DMS53 (cell line): Measurements from ENCODE around the gene PHACTR1.
"Not testable (repeated sequence)": the region's sequence is repeated elsewhere in the genome, so short reads cannot be mapped to it uniquely, and the experiment has no call there.

Experiments
- DNase-seq: peaks from one replicate; lab custom pipeline; 2025; lab: John Stamatoyannopoulos, UW

Gene PHACTR1

DNA sequence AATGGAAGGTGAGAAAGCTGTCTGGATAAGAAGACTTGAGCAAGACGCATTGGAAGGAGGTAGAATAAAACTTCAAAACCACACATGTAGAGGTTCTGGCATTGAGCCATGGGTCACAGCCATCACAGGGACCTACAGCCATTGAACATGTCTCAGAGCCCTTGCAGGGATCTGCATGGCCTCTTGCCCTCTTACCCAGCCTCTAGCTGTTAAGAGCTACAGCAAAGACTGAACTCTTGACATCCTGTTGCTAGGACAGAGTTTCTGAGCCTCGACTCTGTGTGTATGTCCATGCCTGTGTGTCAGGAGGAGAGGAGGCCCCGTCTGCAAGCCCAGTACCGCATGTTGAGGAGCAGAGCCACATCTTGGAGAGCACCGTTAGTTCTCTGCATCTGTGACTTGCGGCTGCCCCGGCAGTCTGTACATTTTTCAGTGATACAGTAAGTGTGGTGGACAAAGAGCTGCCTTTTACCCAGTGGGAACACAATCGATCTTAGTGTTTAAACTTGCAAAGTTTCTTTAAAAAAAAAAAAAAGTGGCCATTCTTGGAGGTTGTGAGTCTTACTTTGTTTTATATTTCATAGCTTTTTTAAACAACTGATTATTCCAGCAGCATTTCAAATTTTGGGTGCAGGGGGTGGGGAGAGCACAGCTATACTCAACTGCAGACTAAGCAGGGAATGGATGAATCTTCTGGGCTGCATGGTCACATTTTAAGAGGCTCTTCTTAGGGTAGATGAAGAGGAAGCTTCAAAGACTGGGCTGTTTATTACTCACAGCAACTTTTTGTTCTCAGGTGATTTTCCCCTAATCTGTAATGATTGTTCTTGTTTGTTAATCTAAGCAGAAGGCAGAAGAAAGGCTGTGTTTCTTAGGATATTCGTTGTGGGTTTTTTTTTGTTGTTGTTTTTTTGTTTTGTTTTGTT, 523.2 kb downstream of the PHACTR1 start:
- no peak for DNase-seq

DNA sequence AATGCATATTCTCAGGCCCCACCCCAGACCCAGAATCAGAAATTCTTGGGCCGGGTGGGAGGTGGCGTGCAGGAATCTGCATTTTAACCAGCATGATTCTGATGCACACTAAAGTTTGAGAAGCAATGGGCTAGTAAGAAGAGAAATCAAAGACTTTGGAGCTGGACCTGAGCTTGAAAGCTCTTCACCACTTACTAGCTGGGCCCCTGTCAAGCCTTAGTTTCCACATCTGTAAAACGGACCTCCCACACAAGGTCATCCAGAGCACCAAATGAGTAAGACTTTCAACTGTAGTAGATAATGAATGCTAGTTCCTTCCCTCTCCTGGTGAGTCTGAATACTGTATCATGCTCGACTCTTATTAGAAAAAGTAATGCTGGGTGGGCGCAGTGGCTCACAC, 524.8 kb downstream of the PHACTR1 start:
- DNase-seq = no peak

DNA sequence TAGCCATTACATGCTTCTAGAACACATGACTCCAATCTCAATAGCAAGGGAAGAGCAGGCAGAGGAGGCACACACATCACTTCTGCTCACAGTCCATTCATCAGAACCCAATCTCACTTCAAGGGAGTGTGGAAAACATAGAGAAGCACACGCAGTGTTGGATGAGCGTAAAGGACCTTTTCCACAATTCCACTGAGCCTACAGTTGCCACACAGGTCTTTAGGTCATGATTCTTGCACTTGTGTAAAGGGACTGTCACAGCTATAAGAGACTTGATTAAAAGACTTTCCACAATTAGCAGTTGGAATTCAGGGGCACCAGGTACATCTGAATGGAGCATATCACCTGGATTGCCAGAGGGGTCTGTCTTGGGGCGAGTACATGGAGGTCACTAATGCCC, 525.6 kb downstream of the PHACTR1 start:
- DNase-seq = no peak

DNA sequence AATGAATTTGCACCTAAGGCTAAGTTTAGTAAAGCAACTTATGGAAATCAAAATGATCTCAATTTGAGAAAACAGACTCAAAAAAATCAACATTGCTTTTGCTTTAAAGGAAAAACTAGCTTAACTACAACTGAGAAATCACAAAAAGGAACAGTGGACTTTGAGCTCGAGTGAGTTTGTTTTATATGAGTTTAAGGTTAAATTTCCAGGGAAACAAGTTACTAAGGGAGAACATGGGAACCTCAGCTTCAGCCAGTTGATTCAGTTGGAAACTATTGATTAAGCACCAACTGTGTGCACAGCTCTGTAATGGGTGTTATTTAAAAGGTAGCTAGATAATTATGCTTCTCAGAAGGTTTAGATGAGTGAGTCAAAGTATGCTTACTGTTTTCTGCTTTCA, 526.0 kb downstream of the PHACTR1 start:
- no peak for DNase-seq

DNA sequence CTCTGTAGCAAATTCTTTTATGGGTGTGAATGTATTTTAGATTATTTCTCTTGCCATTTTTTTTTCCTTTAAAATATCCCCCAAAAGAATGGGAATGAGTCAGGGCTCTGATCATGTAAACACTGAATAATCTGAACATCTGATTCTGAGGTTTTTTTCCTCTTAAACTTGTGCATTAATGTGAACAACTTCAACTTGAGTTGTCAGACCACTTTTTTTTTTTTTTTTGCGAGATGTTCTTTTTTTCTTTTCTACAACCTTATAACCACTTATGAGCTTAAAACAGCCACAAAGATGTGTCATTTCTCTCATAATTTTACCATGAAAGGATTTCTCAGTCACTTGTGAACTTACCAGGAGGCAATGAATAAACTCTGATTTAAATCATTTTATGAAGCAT, 526.5 kb downstream of the PHACTR1 start:
- DNase-seq = no peak

DNA sequence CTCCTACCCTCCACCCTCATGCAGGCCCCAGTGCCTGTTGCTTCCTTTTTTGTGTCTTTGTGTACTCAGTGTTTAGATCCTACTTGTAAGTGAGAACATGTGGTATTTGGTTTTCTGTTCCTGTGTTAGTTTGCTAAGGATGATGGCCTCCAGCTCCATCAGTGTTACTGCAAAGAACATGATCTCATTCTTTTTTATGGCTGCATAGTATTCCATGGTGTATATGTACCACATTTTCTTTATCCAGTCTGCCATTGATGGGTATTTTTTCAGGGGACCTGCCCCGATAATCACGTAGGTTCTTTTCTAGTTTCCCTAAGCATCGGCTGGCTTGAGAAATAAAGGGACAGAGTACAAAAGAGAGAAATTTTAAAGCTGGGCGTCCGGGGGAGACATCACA, 527.2 kb downstream of the PHACTR1 start:
- DNase-seq = not testable (repeated sequence)

DNA sequence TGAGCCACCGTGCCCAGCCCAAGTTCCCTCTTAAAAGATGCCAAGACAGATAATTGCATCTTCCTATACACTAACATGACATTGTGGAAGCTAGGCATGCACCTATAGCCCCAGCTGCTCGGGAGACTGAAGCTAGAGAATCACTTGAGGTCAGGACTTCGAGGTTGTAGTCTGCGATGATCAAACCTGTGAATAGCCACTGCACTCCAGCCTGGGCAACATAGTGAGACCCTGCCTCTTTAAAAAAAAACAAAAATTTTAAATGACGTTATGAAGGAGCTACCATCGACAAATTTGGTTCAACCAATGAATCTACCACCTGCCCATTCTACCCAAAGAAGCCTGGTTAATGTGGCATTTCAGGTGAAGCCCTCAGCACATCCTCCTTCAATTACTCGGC, 531.1 kb downstream of the PHACTR1 start:
- DNase-seq = no peak

DNA sequence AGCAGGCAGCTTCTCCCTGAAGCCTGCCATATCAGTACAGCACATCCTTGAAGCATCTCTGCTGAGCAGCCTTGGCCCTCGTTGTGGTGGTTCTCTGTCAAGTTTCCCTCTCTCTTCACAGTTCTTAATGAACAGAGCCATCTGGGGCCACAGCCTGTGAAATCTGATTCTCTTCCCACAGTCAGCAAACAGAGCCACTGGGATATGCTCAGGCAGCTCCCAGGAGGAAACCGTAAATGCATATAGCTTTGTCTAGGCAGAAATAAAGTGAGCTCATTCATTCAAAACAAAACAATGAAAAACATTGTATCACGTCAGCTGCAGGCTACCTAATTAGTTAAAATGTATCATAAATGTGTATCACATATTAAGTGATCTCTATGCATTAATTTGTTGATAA, 531.5 kb downstream of the PHACTR1 start:
- no peak for DNase-seq

DNA sequence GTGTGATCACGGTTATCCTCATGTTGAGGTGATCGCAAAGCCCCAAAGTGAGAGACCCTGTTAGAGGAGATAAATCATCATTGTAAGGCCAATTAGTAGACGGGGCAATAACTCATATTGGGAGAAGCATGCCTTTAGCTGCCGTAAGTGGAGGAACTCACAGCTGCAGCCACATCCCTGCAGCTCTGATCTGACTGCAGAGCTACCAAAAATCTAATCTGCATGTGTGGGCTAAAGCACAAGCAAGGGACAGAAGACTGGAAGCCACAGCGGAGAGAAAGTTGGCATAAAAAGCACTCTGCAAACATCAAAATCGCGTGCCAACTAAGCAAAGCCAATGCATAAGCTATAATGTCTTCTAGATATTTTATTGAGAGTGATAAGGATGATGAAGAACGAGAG, 532.0 kb downstream of the PHACTR1 start:
- DNase-seq = no peak

DNA sequence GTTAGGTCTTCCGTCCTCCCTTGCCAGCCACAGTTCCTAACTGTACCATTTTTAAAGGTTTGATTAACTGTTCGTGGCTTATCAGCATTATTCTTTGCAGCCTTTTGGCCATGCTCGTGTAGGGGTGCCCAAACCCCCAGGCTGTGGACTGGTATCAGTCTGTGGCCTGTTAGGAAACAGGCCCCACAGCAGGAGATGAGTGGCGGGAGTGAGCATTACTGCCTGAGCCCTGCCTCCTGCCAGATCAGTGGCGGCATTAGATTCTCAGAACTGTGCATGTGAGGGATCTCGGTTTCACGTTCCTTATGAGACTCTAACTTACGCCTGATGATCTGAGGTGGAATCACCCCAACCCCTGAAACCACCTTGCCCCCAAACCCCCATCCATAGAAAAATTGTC, 532.4 kb downstream of the PHACTR1 start:
- no peak for DNase-seq

DNA sequence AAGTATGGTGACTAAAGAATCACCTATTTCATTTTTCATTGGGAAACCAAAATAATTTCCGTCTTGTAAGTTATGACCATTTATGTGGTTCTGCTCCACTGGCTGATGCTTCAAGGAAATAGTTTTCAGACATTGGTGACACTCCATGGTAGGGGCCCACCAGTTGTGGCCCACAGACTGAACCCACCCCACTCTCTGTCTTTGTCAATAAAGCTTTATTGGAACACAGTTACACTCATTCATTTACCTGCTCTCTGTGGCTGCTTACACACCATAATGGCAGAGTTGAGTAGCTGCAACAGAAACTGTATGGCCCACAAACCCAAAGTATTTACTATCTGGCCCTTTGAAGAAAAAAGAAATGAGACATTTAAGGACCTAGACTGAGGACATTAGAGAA, 533.2 kb downstream of the PHACTR1 start:
- no peak for DNase-seq

DNA sequence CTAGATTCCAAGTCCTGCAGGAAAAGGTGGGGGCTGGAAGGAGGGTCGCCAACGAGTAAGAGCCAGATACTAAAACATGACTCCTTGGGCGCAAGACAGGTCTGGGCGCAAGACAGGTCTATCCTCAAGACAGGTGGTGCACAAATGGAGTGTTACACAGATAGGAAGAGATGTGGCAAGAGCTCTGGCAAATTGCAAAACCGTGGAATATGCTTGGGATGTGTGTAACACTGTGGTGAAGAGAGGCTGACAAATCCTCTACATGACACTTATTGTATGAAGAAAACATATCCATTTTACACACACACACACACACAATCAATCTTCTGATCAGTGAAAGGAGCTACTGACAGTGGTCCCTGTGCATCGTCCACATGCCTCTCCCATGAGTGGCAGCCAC, 534.1 kb downstream of the PHACTR1 start:
- DNase-seq = no peak

DNA sequence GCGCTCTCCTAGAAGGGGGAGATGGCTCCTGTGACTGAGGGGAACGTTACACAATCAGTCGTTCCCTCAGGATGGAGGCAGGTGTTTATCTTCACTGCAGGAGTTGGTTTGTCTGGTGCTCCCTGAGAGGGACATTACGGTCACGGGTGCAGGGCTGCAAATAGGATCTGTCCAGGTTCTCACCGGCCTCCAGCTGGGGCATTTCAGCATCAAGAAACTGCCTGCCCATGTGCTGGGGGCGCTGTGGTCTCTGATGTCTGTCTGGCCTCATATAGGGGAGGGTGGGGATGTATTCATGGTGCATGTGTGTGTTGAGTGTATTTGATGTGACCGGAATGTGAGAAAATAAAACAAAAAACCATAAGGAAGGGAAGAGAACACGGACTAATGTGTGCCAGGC, 534.7 kb downstream of the PHACTR1 start:
- DNase-seq = no peak

DNA sequence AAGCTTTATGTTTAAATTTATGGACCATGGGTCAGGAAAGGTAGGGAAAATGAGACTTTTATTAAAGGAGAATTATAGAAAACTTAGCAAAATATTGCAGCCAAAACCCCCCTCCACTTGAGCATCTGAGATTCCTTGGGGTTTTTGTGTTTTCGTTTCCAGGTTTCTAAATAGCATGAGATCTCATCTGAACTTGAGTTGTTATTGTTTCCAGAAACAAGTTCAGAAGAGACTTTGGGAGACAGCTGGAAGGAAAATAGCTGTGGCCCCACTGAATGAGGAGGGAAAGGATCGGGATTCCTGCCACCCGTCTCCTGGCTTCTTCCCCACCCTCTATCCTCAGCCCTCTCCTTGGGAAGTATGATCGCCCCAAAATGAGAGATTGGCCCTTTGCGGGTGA, 536.2 kb downstream of the PHACTR1 start:
- no peak for DNase-seq

DNA sequence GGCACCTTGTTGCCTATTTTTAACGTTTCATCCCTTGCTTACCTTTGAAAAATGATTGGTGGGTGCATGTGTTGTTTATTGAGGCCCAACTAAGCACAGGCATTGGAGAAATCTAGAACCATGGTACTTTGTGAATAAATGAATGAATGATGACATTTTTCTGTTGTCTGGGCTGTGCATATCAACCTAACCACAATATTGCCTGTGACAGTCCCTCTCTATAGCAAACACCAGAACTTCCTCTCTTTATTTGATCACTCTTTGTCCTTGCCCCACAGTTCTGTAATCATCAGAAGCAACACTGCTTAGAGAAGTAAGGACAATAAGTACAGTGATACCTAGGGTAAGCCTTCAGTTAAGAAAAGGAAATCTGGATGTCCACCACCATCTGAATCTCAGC, 536.7 kb downstream of the PHACTR1 start:
- no peak for DNase-seq

DNA sequence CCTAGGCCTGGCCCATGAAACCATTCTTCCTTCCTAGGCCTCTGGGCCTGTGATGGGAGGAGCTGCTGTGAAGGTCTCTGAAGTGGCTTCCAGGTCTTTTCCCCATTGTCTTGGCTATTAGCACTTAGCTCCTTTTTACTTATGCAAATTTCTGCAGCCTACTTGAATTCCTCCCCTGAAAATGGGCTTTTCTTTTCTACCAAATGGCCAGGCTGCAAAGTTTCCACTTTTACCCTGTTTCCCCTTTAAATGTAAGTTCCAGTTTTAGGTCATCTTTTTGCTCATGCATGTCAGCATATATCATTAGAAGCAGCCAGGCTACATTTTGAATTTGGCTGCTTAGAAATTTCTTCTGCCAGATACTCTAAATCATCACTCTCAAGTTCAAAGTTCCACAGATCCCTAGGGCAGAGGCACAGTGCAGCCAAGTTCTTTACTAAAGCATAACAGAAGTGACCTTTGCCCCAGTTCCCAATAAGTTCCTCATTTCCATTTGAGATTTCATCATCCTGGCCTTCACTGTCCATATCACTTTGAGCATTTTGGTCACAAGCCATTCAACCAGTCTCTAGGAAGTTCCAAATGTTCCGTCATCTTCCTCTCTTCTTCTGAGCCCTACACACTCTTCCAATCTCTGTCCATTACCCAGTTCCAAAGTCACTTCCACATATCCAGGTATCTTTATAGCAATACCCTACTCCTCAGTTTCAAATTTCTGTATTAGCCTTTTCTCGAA, 539.9 kb downstream of the PHACTR1 start:
- no peak for DNase-seq

DNA sequence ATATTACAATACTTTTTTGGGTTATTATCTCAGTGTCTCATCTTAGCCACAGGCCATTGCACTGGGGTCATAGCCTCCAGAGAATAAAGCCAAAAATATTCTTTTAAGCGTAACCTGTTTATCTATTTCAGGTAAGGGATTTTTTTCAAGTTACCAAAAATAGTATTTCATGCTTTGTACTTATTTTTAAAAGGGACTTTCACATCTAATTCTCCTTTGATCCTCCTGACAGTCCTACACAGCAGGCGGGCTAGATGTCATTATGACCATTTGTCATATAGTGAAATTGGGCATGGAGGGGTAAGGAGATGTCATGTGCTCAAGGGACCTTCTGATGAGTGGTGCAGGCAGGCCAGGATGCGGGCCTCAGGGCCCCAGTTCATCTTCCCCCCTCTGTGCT, 542.8 kb downstream of the PHACTR1 start:
- no peak for DNase-seq

DNA sequence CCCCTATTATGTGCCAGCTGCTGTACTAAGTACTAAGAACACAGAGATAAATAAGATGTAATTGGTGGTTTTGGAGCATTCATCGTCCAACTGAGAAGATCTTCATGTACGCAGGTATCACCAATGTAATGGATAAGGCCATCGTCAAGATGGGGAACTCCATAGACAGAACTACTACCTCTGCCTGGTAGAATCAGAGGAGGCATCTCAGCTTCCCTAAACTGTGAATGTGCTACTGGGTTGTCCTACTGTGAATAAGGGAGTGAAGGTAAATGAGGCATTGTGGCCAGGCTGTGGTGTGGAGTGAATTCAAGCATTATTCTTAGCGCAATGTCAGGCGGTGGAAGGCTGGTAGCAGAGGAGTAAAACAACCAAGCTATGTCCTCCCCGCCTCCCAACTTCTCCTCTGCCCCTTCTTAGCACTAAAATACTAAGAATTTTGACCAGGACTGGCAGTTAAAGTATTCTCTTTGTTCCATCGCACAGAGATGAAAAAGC, 543.6 kb downstream of the PHACTR1 start:
- no peak for DNase-seq

DNA sequence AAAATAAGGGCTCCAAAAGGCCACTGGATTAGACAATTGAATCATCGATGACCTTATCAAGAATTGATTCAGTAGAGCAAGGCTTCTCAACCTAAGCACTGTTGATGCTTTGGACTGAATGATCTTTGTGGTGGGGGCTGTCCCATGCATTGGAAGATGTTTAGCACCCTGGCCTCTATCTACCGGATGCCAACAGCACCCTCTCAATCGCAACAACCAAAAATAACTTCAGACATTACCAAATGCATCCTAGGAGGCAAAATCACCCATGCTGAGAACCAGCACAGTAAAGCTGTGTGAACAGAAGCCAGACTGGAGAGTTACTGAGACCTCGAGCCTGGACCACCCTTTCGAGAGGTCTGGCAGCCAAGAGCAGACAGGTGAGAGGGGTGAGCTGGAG, 544.3 kb downstream of the PHACTR1 start:
- no peak for DNase-seq

DNA sequence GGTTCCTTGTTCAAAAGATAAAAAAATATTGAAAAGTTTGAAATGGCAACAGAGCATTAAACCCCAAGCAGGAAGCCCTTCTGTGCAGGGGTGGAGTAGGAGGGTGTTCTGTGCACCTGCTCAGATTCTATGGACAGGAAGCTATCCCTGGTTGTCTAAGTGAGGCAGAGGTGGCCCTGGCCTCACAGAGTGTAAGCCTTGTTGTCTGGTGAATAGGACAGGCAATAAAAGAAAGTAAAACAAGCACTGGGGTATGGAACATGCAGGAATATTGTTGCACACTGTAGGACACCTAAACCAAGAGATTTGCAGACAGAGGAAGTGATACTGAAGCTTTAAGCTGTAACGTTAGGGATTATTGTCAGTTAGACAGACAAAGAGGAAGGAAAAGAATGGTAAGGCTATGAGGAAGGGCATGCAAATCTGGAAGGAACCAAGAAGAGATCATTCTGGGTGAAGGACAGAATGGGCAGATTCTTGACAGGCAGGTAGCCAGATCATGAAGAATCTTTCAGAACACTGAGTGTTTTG, 545.0 kb downstream of the PHACTR1 start:
- peak; percentile 59 for DNase-seq

DNA sequence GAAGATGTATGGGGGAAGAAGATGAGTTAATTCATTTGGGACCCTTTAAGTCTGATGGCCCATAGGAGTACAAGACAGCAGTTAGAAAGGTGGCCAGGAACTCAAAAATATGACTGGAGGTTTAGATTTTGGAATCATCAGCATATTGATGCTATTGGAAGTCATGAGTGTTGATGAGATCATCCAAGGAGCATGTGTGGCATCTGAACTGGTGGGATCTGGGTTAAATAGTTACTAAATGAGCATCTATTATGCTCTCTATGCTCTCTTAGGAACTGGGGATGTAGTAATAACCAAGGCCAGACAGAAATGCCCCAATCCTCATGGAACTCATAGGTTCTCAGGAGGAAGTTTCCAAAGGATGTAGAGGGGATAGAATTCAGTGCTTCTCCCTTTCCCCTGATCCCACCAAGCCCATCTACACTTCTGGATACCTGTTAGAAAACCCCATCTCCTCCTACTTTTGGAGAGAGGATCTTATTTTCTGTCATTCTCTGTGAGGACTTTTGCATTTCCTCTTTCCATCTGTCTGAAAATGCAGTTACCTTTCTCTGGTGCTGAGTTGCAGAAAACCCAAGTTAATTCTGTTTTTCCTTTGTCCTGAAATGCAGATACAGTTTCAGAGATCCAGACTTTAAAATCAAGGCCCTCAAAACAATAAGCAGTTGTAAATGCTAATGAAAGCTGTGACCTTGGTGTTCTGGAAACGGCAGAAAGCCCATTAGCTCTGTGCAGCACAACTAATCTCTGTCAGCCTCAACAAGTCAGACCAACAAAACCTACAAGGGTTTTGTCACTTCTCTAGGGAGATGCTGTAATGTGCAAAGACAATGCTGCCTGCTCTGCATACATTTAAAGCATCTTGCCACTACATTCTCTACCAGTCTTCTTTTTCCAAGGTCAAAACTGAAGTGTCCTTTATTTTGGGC, 546.0 kb downstream of the PHACTR1 start:
- DNase-seq = no peak

DNA sequence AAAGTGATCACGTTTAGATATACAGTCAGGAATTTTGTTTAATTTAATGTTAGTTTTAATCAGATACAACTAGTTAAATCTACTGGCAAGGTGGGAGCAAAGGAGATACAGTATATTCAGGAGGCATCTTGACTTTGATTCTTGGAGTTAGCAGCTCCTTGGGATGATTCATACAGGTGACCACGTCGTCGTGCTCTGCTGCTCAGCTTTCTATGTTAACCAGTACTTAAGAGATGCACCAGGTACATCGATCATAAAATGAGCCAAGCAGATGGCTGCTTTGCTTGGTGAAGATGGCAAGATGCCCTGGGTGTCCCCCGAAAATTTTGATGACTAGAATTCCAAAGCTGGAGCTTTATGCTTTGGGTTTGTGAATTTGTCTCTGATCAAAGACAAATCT, 547.1 kb downstream of the PHACTR1 start:
- DNase-seq = no peak
